Hematopoietic multipotent progenitor cell treated with erythropoietin and hydrocortisone succinate and interleukin-3 and kit ligand, for 6 days (in vitro differentiated cells): ENCODE data around the gene CHST6.
"Not testable (repeated sequence)": the region's sequence is repeated elsewhere in the genome, so short reads cannot be mapped to it uniquely, and the experiment has no call there.

Experiments used
- DNase-seq: peaks from one replicate; pipeline ENCODE4 v3.0.0-alpha.2; 2015

The CHST6 gene

DNA sequence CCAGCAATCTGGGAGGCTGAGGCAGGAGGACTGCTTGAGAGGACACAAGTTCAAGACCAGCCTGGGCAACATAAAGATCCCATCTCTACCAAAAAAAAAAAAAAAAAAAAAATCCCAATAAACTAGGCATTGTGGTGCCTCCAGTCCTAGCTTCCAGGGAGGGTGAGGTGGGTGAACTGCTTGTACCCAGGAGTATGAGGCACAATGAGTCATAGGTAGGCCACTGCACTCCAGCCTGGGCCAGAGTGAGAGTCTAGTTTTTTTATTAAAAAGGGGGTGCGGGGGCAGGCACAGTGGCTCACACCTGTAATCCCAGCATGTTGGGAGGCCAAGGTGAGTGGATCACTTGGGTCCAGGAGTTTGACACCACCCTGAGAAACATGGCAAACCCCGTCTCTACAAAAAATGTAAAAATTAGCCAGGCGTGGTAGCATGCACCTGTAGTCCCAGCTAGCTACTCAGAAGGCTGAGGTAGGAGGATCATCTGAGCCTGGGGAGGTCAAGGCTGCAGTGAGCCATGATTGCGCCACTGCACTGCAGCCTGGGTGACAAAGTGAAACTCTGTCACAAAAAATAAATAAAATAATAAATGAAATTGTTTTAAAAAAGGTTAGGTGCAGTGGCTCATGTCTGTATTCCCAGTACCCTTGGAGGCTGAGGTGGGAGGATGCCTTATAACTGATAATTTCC, 7.8 kb upstream of the CHST6 start:
- no peak for DNase-seq

DNA sequence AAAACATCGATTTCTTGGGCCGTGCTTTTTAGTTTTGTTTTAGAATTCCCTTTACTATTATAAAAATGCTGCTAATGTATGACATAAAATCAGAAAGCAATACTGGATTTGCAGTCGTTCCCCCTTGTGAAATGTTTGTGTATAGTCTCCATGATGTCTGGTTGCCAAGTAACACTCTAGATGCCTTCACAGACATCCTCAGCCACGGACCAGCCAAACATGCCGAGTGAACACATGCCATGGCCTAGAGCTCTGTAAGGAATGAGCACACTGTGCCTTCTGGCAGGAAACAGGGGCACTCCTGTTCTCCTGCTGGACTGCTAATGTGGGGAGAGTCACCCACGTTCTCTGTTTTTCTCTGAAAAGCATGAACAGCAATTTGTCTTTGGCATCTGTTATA, 6.6 kb upstream of the CHST6 start:
- DNase-seq: not testable (repeated sequence)

DNA sequence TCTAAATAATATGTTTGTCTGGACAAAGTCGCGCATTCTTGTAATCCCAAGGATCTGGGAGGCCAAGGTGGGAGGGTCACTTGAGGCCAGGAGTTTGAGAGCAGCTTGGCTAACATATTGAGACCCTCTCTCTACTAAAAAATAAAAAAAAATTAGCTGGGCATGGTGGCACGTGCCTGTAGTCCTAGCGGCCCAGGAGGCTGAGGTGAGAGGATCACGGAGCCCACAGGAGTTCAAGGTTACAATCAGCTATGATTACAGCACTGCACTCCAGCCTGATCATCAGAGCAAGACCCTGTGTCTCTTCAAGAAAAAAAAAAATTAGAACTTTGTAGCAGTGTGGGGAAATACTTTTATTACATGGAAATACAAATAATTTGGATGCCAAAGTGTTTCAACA, 6.1 kb upstream of the CHST6 start:
- no peak for DNase-seq

DNA sequence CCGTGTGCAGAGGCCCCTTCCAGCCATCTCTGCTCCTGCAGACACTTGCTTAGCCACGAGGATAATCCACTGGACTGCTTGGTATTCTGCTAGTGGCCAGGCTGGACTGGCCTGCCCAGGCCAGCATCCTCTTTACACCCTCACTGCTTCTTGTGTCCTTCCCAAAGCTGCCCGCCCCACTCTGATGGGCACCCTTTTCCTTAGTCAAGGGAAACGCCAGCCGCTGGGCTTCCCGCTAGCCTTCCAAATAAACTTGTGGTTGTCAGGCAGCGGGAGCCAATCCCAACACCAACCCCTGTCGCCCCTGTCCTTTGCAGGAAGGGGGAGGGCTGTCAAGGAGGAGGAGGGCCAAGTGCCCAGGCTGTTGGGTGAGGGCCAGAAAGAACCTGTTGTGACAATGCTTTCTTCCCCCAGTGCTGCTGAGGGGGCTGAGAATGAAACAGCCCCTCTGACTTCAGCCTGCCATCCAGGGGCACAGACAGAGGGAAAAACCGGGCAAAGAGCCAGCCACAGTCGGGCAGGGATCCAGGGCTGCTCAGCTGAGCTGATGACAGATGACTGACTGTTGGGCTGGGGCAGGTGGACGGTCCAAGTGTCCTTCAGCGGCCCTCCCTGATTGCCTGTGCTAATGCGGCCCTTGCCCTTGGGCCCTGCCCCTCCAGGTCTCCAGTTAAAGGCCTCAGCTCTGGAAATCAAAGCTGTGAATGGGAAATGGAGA, 3.5 kb upstream of the CHST6 start:
- peak; percentile 15 for DNase-seq

DNA sequence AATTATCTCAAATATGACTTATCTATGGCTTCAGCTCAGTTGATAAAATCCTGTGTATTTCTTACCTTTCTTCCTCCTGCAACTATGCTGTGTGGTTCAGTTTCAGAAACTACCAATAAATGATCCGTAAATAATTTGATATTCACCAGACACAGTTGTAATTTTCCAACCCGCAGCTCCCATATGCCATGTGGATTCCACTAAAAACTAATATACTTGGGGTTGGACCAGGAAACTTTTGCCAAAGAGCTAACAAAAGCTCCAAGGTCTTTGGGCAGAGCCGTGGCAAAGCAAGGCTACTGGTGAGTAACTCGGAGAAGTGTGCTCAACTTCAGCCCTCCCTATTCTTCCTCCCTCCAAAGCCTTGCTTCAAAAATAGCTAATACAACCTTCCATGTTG, 2.3 kb upstream of the CHST6 start:
- no peak for DNase-seq

DNA sequence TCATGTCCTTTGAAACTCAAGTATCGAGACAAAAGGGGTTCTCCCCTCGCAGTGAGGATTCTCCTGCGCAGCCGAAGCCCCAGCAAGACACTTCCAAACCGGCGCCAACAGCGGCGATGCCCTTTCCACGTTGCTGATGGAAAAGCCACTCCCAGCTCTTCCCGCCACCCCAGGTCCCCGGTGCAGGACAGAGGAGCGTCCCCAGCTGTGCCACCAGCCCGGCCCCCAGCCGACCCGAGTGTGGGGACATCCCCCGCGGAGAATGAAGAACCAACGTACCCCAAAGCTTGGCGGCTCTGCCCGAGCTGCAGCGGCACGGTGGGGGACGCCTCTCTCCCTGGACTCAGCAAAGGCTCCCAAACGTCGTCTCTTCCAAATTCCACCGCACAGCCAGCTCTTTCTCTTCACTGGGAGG, 573 bp downstream of the CHST6 start:
- no peak for DNase-seq

DNA sequence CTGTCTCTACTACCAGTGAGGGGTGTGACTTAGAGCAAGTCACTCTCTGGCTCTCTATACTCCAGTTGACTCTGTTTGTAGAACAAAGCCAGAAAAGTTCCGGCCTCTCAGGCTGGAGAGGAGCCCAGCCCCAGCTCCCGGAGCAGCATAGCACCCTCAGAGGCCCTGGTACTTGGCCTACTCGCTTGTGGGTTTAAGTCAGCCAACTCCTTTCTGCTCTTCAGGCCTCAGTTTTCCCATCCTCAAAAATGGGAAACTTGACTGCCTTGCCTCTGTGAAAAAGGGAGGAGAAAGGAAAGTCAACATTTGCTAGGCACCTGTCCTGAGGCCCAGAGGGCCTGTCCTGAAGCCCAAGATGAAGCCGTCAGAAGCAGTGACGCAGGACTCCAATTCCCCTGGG, 1.1 kb downstream of the CHST6 start:
- DNase-seq: no peak

DNA sequence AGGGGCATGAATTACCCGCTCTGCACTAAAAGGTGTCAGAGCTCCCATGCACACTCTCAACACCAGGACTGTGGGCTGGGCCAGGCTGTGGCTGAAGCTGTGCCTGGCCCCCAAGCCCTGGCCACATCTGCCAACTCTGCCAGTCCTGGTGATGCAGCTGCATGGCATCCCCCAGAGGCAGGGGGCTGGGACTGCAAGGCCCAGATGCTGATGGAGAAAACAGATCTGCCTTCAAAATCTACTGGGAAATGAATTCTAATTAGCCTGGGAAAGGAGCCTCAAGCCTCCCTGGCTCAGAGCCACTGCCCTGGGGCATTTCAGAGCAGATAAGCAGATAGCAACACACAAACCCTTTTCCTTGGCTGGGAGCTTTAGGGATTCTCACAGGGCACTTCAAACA, 3.4 kb downstream of the CHST6 start:
- DNase-seq: peak; percentile 39

DNA sequence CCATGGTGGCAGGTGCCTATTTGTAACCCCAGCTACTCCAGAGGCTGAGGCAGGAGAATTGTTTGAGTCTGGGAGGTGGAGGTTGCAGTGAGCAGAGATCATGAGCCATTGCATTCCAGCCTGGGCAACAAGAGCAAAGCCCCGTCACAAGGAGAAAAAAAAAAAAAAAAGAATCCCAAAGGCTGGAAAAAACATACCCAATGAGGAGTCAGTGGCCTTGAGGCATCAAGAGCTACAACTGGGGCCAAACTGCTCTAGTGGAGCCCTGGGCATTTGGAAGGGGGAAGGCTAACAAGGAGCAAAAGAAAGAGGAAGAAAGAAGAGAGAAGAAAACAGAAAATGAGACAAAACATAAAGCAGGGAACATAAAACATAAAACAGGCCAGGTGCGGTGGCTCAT, 6.9 kb downstream of the CHST6 start:
- DNase-seq: no peak

DNA sequence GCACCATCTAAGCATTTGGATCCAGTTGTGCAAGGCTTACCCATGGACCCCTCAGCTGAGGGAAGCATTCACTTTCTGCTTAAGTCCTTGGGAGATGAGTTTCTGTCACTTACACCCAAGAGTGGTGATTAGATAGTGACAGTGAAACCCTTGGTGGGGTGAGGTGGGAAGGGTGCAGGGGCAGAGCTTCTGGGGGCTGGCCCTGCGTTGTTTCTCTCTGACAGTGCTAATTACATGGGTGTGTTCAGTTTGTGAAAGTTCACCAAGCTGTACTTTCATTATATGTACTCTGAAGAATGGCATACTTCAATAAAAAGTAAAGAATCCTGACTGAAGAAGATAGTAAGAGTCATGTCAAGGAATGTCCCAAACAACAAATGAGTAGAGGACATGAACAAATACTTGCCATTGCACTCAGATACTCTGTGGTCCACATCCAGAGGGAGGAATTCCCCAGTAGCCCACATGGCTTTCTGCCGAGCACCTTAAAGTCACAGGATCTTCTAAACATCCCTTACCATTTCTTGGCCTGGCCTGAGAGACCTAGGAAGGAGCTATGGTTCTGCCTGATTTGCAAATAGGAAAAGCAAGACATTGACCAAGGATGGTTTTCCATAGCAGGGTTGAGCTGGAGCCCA, 8.4 kb downstream of the CHST6 start:
- no peak for DNase-seq

DNA sequence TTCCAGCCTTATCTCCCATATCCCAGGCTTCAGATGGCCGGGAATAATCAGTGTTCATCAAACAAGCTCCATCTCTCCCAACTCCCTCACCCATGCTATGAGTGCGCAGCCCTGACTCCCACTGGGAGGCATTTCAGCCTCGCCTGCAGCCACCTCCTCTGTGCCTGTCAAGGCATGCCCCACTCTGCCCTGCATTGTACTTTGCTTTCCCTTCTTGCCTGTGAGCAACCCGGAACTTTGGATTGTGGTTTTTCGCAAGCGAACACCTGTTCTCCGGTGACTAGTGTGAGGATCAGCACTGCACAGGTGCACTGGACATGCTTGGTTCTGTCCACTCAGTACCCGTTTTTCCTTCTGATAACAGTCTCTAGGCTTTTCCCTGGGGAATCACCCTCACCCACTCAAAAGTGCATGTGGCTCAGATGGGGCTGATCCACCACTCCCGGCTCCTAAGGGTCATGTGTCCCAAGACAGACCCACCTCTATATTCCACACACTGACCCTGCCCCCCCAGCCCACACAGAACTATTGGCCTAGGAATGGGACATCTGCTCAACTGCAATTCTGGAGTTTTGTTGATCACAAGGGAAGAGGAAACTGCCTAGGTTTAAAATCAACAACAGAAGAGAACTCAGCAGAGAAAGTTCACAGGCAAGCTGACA, 9.1 kb downstream of the CHST6 start:
- no peak for DNase-seq

DNA sequence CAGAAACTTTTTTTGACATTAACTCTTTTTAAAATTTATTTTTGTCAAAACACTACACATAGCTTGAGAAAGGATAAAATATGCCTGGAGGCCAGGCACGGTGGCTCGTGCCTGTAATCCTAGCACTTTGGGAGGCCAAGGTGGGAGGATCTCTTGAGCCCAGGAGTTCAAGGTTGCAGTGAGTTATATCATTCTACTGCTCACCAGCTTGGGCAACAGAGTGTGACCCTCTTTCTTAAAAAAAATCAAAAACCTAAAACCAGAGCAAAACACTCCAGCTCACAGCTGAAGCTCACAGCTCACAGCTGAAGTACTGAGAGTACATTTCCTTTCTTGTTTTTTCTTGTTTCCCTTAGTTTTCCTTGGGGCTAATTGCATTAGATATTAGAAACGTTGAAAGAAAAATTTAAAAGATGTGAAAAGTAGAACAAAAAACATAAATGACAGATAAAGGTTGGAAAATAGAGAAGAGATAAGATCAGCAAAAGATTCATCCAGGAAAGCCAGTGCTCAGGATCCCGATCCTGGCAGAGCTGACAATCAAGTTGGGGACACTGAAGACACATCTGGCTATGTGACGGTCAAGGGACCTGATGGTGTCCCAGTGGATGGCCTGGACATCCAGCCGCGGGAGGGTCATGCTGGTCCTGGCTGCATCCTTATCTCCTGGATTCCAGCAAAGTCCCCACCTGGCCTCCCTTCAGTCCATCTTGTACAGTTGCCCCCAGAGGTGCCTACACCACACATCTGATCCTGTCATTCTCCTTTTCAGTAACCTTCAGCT, 9.8 kb downstream of the CHST6 start:
- DNase-seq: no peak

DNA sequence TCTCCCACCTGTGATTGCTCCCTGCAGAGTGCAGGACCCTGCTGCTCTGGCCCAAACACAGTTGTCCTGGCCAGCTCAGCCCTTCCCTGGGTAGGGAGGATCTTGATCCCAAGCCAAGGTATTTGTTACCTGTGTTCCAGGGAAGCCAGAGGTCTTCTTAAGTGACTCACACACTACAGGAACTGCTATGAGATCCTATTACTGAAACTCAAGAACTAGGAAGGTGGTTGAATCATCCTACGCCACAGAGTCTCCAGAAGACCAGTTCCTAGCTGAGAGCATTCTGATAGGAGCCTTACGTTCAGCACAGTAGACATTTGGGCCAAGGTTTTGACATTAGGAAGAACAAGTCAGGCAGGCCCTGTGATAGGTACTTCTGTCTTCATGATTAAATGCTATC, 12.0 kb downstream of the CHST6 start:
- DNase-seq: no peak

DNA sequence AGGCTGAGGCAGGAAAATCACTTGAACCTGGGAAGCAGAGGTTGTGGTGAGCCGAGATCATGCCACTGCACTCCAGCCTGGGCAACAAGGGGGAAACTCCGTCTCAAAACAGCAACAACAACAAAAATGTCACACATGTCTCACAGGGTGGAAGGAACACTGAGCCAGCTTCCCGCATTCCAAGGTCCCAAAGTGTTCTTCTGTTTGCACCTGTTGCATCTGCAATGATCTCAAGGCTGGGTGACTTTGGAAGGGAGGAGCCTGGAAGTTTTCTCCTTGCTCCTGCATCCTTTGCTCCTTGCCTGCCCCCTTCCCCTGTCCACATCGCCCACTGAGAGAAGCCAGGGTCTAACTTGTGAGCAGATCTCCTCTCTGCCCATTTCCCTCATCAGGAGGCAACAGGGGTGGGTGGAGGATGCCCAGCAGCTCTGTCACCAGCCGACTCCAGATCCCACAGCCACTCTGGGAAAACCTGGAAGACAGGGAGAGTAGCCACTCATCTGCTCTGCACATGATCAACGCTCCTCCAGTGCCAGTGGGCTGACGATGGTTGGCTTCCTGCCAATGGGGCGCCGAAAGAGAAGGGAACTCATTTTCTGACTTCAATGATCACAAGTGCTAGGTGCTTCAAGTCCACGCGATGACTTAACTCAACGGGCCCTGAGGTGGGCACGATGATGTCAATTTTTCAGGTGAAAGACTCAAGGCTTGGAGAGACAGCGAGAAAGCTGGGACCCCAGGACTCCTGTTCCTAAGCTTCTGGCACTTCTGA, 12.6 kb downstream of the CHST6 start:
- DNase-seq: no peak

DNA sequence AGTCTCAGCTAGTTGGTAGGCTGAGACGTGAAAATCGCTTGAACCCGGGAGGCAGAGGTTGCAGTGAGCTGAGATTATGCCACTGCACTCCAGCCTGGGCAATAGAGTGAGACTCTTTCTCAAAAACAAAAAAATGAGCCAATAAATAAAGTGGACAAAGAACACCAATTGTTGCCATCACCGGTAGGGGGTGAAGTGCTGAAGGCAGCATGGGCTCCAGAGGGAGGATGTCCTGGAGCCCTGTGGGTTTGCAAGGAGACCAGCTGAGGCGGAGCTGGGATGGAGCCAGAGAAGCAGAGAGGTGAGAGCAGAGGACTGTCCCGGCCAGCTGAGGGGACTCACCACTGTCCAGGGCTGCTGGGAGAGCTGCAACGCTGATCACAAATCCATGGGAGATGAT, 13.8 kb downstream of the CHST6 start:
- DNase-seq: no peak

DNA sequence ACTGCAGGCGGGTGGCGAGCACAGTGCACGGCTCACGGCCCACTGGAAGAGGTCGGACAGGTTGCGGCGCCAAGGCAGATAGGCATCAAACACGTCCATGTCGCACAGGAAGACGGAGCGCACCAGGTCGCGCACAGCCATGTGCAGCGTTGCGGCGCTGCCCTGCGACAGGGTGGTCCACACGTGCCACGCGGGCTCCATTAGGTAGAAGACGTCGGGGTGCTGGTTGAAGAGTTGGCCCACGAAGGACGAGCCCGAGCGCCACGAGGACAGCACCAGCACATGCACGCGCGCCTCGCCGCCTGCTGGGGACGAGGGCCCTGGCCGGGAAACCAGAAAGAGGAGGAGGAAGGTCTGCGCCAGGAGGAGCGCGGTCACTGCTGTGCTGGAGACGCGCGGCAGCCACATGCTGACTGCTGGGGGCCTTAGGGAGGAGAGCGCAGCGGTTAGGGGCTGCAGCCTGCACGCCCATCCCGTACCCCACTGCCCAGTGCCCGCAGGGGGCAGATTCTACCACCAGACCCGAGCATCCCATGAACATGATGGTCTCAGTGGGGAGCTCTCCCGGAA, 15.7 kb downstream of the CHST6 start:
- no peak for DNase-seq

DNA sequence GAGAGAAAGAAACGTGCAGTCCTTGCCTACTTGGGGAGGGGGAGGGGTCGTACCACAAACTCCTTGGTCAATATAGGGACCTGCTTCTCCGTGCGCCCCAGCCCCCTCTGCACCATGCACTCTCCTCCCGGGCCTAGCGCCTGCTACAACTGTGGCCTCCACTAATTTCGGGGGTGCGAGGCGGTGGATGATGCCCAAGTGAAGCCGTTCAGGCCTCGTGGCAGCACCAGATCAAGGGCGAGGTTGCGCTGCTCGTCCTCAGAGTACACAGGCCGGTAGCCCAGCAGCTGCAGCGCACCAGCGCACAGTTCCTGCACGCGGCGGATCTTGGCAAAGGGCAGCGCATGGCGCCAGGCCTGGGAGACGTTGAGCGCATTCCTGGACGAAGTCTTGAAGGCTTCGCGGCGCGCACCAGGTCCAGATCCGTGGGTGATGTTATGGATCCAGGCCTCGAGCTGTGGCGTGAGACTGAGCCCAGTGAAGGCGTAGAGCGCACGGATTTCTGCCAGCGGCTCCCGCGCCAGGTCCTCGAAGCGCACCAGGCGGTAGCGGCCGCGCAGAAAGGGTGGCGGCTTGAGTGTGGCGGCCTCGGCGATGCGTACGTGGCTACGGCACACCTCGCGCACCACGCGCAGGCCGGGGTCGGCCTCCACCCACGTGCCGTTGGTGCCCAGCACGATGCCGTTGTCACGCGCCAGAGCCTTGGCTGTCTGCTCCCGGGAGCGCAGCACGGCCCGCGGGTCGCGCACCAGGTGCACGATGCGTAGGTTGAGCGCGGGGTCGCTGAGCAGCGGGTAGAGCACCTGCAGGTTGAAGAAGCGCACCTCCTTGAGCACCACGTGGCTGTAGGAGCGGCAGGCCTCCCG, 16.5 kb downstream of the CHST6 start:
- no peak for DNase-seq

DNA sequence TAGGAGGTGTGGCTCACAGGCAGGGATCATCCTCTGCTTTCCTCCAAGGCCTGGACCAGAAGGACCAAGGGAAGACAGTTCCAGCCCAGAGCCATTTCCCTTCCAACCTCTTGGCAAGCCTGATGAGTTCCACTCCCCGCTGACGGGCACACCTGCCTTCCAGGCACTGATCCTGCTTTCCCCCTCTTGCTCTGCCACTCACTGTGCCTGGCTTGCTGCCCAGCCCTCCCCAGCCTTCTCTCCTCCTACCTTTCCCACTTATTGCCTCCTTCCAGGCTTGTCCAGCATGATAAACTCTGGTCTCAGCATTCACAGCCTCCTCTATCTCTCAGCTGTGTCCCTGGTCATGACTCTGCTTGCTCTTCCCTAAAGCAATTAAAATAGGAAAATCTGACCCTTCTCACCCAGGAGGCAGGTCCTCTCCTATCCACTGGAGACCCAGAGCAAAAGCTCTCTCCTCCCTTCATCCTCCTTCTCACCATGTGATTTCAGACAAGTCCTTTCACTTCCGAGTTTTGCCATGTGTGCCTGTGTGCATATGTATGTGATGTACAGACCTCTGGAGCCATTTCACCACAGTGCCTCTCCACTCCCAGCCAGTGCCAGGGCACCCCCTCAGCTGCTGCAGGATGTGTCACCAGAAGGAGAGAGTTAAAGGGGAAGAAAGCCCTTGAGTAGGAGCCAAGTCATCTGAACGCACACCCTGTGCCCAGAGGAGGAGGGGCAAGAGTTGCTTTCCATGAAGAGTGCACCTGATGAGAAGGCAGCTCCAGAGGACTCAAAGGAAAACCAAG, 17.4 kb downstream of the CHST6 start:
- peak; percentile 18 for DNase-seq

DNA sequence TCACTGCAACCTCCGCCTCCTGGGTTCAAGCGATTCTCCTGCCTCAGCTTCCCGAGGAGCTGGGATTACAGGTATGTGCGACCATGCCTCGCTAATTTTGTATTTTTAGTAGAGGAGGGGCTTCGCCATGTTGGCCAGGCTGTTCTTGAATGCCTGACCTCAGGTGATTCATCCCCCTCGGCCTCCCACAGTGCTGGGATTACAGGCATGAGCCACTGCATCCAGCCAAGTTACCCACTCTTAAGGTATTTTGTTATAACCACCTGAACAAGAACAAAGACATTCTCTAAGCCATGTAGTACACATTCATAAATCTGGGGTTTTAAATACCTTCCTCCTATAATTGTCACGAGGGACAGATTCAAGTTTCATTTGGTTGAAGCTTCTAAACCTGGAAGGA, 18.4 kb downstream of the CHST6 start:
- no peak for DNase-seq

DNA sequence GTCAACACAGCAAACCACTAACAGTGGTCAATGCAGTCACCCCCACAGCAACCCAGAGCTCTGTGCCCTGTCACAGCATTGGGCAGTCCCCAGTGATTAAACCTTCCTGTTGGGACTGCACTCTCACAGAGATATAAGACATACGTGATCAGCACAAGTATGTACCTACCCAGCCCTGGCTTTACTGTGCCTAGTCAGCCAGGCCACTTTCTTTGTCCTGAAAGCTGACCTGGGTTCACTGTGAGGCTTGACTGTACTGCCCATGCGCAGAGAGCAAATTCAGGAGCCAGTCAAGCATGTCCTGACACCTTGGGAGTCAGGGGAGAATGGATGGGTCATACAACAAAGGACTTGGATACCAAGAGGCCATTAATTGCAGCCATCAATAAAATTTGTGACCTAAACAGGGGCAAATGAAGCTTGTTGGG, 19.8 kb downstream of the CHST6 start:
- DNase-seq: no peak
